ENCODE measurements around the gene TRIM27. TPM values are rescaled to one million over a fixed set of nuclear protein-coding genes. Genes with fewer than 3 reads are reported as not detected.

TRIM27 gene
- total and polyA plus RNA-seq, 10 of the 15 experiments (the other 5 are each of a cell fraction or from before 2014, with no cell fraction given) = 18.5 to 74.7 (median 58.0) TPM

DNA sequence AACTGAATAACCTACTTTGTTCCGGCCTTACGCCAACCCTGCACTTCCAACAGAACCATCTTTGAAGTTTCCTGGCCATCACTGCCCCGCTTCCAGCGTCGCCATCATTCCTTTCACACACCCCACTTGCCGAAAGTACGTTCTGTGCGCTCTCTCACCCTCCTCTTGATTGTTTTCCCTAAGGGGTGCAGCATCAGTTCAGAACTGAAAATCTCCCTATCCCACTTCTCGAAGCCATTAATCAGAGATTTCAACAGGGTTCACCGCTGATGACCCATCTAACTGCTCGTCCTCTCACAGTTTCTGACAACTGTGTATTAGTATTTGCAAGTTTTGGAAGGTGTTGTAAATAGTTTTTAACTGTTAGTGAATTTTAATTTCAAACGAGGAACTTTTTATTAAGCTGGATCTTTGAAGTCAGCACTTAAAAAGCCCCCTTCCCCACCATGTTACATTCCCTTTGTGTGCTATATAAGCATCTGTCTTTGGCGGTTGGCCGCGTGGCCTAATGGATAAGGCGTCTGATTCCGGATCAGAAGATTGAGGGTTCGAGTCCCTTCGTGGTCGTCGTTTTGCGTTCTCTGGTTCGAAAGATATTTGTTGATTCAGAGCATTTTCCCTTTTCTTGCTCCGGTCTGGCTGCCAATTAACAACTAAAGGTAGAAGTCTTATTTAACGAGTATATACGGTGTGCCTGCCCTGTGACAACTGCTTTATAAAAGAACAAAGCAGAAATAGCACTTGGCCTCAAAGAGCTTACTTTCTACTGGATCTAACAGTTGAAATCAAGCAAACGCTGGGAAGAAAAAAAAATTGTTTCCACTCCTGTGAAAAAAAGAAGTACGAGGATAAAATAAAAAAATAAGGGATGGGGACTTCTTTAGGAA is 42.6 kb downstream of the TRIM27 start (continued):
- TF ChIP-seq, protein P1, sequence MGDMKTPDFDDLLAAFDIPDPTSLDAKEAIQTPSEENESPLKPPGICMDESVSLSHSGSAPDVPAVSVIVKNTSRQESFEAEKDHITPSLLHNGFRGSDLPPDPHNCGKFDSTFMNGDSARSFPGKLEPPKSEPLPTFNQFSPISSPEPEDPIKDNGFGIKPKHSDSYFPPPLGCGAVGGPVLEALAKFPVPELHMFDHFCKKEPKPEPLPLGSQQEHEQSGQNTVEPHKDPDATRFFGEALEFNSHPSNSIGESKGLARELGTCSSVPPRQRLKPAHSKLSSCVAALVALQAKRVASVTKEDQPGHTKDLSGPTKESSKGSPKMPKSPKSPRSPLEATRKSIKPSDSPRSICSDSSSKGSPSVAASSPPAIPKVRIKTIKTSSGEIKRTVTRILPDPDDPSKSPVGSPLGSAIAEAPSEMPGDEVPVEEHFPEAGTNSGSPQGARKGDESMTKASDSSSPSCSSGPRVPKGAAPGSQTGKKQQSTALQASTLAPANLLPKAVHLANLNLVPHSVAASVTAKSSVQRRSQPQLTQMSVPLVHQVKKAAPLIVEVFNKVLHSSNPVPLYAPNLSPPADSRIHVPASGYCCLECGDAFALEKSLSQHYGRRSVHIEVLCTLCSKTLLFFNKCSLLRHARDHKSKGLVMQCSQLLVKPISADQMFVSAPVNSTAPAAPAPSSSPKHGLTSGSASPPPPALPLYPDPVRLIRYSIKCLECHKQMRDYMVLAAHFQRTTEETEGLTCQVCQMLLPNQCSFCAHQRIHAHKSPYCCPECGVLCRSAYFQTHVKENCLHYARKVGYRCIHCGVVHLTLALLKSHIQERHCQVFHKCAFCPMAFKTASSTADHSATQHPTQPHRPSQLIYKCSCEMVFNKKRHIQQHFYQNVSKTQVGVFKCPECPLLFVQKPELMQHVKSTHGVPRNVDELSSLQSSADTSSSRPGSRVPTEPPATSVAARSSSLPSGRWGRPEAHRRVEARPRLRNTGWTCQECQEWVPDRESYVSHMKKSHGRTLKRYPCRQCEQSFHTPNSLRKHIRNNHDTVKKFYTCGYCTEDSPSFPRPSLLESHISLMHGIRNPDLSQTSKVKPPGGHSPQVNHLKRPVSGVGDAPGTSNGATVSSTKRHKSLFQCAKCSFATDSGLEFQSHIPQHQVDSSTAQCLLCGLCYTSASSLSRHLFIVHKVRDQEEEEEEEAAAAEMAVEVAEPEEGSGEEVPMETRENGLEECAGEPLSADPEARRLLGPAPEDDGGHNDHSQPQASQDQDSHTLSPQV (IDR thresholded peaks at IDR 0.05) = no peak
- TF ChIP-seq, protein P2, sequence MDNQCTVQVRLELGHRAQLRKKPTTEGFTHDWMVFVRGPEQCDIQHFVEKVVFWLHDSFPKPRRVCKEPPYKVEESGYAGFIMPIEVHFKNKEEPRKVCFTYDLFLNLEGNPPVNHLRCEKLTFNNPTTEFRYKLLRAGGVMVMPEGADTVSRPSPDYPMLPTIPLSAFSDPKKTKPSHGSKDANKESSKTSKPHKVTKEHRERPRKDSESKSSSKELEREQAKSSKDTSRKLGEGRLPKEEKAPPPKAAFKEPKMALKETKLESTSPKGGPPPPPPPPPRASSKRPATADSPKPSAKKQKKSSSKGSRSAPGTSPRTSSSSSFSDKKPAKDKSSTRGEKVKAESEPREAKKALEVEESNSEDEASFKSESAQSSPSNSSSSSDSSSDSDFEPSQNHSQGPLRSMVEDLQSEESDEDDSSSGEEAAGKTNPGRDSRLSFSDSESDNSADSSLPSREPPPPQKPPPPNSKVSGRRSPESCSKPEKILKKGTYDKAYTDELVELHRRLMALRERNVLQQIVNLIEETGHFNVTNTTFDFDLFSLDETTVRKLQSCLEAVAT (IDR thresholded peaks at IDR 0.05) = 0 out of 2 replicates have a peak, but pooled peaks have one; percentile 24
- TF ChIP-seq EED (IDR thresholded peaks at IDR 0.05; ENCODE audit: low read depth) (no peak), CHD1 (IDR thresholded peaks at IDR 0.05; ENCODE audit: low read depth, low read length) (no peak), PAX8 (IDR thresholded peaks at IDR 0.05) (no peak), BACH1 (IDR thresholded peaks at IDR 0.05; ENCODE audit: borderline replicate concordance) (no peak), SMC3 (IDR thresholded peaks at IDR 0.05; ENCODE audit: borderline replicate concordance, low read length) (no peak), WRNIP1 (IDR thresholded peaks at IDR 0.05; ENCODE audit: borderline replicate concordance, low read depth, low read length) (no peak), GABPA (IDR thresholded peaks at IDR 0.05; ENCODE audit: low read depth) (no peak), MTA3 (IDR thresholded peaks at IDR 0.05; ENCODE audit: borderline replicate concordance, low read length) (no peak)
- TF ChIP-seq, protein P3, sequence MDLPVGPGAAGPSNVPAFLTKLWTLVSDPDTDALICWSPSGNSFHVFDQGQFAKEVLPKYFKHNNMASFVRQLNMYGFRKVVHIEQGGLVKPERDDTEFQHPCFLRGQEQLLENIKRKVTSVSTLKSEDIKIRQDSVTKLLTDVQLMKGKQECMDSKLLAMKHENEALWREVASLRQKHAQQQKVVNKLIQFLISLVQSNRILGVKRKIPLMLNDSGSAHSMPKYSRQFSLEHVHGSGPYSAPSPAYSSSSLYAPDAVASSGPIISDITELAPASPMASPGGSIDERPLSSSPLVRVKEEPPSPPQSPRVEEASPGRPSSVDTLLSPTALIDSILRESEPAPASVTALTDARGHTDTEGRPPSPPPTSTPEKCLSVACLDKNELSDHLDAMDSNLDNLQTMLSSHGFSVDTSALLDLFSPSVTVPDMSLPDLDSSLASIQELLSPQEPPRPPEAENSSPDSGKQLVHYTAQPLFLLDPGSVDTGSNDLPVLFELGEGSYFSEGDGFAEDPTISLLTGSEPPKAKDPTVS (IDR thresholded peaks at IDR 0.05; ENCODE audit: low read depth, low read length) = no peak
- TF ChIP-seq, protein P4, sequence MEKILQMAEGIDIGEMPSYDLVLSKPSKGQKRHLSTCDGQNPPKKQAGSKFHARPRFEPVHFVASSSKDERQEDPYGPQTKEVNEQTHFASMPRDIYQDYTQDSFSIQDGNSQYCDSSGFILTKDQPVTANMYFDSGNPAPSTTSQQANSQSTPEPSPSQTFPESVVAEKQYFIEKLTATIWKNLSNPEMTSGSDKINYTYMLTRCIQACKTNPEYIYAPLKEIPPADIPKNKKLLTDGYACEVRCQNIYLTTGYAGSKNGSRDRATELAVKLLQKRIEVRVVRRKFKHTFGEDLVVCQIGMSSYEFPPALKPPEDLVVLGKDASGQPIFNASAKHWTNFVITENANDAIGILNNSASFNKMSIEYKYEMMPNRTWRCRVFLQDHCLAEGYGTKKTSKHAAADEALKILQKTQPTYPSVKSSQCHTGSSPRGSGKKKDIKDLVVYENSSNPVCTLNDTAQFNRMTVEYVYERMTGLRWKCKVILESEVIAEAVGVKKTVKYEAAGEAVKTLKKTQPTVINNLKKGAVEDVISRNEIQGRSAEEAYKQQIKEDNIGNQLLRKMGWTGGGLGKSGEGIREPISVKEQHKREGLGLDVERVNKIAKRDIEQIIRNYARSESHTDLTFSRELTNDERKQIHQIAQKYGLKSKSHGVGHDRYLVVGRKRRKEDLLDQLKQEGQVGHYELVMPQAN (conservative IDR thresholded peaks at IDR 0.05) = no peak
- TF ChIP-seq, protein P5, sequence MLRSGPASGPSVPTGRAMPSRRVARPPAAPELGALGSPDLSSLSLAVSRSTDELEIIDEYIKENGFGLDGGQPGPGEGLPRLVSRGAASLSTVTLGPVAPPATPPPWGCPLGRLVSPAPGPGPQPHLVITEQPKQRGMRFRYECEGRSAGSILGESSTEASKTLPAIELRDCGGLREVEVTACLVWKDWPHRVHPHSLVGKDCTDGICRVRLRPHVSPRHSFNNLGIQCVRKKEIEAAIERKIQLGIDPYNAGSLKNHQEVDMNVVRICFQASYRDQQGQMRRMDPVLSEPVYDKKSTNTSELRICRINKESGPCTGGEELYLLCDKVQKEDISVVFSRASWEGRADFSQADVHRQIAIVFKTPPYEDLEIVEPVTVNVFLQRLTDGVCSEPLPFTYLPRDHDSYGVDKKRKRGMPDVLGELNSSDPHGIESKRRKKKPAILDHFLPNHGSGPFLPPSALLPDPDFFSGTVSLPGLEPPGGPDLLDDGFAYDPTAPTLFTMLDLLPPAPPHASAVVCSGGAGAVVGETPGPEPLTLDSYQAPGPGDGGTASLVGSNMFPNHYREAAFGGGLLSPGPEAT (IDR thresholded peaks at IDR 0.05; ENCODE audit: low read depth) = no peak
